Measurements from ENCODE around the gene MEGF6. TPM values are rescaled to one million over a fixed set of nuclear protein-coding genes. Genes with fewer than 3 reads are reported as not detected.

The MEGF6 gene
- polyA plus RNA-seq, 12 donors = 6.0 to 59.7 (median 11.5) TPM; not detected in 1

DNA sequence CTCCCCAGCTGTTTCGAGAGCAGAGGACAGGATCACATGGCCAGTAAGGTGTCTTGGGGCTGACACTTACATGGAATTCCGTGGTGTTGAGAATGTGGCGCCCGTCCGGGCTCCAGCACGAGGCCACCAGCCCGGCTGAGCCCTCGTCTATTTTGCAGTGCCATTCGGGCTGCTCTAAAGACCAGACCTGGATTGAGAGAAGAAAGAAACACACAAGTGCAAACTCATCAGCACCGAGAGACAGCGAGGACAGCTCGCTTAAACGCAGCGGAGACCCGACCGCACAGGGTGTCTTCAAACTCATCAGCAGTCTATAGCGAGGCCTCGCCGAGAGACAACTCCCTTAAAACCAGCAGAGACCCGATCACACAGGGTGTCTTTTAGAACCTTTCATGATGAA is 35.3 kb upstream of the MEGF6 start:
- DNase-seq = no peak

DNA sequence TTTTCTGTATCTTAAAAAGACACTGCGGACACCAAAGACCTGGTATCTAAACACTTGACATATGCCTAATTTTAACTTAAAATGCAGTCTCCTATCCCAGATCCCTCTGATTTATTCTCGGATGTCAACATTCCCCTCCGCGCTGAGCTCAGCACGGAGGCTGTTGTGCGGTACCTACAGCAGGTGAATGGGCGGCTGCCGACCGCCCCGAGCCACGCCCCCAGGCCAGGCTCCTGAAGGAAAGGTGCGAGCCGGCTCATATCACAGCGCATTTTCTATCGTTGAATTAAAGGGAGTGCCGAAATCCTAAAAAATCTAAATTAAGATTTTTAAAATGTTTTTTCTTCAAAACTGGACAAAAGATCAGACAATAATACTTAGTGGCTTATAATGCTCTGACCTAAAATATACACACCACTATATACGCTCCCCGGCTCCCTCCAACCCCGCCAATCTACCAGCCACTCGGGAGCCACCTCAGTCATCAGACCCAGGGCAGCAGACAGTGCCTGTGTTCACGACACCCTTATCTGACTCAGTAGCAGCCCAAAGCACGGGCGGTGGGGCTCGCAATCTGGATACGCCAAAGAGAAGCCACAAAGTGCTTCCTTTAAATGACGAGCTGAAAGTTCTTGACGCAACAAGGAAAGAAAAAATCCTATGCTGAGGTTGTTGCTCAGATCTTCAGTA is 34.5 kb upstream of the MEGF6 start:
- DNase-seq = no peak

DNA sequence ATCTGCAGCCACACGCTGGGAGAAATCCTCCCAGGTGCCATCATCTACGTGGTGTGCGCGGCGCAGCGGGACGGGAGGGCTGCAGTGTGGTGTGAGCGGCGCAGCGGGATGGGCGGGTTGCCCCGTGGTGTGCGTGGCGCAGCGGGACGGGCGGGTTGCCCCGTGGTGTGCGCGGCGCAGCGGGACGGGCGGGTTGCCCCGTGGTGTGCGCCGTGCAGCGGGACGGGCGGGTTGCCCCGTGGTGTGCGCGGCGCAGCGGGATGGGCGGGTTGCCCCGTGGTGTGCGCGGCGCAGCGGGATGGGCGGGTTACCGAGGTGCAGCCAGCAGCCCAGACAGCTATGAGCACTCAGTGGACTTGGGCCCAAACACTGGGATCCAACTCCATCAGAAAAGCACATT is 33.9 kb upstream of the MEGF6 start:
- DNase-seq = no peak

DNA sequence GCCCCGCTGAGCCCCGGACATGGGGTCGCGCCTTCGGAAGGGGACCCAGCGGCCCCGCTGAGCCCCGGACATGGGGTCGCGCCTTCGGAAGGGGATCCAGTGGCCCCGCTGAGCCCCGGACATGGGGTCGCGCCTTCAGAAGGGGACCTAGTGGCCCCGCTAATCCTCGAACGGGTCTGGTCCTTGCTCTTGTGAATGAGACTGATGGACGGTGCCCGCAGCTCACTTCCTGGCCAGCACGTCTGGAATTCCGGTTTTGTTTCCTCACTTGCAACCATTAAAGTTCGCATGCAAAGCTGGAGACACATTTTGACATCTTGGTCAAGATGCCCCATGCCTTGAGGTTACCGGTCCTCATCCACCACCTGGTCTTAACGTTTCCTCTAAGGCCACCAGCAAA is 33.0 kb upstream of the MEGF6 start:
- DNase-seq = no peak

DNA sequence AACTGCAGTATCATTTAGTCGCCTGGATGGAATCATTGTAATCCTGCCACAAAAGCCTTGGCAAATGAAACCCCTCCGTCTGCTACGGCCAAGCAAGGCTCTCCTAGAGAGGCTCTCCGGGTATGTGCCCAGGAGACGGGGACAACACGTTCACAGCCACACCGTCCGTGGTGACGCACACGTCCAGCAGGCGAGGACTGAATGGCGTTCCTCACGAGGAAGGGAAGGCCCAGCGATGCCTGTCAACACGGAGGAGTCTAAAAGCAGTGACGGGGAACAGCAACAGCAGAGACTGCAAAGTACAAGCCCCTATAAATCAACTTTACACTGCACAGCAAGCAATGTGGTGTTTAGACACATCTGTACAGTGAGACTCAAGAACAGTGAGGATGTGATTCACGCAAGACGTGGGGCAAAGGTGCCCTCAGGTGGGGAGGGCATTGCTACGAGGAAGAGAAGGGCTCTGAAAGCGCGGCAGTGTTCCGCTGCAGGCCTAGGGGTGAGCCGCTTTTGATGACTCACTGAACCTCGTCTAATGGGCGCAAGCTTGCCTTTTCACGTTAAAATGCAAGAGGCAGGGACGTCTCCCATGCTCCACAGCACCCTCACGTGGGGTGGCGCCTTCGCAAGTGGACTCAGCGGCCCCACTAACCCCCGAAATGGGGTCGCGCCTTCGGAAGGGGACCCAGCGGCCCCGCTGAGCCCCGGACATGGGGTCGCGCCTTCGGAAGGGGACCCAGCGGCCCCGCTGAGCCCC is 31.8 kb upstream of the MEGF6 start:
- DNase-seq = no peak

DNA sequence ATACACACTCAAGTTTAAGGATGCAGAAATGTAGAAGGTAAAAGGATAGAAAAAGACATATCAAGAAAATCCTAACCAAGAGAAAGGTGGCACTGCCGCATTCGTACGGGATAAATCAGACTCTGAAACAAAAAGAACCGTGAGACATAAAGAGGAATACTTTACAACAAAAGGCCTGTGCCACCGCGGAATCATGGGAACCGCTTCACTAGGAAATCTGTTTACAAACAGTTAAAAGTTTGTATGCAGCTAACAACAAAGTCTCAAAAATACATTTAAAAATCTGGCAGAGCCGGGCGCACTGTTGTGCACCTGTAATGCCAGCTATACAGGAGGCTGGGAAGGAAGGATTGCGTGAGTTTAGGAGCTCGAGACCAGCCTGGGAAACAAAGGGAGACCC is 30.5 kb upstream of the MEGF6 start:
- DNase-seq = no peak

DNA sequence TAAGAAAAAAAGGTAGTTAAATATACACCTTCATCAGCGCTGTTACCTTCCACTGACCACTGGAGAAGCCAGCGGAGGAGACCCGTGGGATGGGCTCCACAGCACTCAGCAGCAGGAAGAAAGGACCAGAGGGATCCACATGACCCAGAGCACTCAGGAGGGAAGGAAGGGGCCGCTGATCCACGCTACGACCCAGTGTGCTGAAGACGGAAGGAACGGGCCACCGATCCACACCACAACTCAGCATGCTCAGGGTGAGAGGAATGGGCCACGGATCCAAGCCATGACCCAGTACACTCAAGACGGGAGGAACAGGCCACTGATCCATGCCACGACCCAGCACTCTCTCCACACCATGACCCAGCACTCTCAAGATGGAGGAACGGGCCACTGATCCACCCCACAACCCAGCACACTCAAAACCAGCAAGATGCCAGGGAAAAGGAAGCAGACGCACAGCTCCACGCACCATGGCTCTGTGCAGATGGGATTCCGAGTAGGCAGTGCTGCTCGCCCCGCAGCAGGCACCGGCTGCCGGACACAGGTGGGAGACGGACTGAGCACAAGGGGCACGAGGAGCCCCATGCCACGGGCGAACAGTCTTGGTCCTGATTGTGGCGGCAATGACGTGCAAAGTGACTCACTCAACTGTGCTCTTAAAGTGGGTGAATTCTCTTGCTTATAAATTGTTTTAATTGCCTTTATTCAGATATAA is 29.9 kb upstream of the MEGF6 start:
- no peak for DNase-seq

DNA sequence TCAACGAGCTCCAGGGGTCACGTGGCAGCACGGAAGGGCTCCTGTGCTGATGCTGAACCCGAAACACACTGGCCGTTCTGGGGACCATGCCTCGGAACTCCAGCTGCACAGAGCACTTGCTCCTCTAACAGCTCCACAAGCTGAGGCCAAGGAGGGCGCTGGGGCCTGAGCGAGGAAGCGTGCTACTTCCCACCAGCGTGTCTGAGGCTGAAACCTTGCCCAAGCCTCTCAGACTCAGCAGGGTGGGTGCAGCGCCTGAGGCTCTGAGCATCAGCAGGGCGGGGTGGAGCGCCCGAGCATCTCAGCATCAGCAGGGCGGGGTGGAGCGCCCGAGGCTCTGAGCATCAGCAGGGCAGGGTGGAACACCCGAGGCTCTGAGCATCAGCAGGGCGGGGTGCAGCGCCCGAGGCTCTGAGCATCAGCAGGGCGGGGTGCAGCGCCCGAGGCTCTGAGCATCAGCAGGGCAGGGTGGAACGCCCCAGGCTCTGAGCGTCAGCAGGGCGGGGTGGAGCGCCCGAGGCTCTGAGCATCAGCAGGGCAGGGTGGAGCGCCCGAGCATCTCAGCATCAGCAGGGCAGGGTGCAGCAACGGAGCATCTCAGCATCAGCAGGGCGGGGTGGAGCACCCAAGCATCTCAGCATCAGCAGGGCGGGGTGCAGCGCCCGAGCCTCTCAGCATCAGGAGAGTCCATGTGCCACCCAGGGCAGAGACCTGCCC is 29.0 kb upstream of the MEGF6 start:
- no peak for DNase-seq

DNA sequence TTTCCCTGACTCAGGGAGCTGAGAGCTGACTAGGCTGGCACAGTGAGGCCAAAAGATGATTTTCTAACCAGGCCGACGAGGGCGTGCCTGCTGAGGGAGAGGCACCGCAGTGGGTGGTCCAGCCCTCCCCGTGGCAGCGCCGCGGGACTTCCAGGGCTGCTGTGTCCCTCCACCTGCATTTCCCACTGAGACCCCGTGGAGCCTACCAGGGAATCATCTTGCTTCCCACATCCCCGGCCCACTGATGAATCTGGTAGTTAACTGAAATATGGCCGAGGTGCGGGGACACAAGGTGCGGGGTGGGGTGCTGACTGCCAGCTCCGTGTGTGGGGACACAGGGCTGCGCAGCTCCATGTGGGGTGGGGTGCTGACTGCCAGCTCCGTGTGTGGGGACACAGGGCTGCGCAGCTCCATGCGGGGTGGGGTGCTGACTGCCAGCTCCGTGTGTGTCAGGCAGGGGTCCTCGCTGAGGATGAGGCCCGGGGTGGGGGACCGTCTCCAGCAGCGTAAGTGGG is 28.1 kb upstream of the MEGF6 start:
- DNase-seq = no peak

DNA sequence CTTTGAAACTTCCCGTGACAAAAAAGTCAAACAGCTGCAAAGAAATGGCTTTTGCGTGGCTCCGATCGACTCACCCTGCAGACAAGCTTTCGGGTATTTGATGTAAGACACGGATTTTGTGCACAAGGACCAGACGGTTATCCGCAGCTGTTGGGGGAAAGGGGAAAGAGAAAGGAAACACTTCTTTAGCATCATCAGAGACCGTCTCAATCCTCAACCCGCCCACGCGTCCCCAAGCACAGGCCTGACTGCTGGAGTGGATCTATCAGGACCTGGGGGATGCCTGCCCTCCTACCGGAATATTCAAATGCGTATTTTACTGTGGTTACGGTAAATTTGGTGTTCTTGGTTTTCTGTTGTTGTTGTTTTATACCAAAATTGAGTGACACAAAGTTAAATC is 27.4 kb upstream of the MEGF6 start:
- no peak for DNase-seq

DNA sequence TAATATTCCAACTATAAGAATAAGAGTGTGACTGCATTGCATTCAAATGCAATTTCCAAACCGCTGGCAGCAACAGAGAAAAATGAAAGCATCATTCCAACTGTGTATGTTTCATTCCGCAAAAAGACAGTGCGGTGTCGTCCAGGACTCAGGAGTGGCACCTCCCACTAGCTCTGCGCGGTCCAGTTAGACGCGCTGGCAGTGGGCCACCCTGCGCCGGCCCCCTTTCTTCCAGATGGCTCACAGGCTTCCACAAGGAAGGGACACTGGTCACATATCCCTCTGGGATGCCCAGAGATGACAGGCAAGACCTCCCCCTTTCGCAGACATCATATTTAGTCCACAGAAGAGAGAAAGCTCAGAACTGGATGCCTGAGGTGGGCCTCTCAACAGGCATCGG is 26.7 kb upstream of the MEGF6 start:
- no peak for DNase-seq

DNA sequence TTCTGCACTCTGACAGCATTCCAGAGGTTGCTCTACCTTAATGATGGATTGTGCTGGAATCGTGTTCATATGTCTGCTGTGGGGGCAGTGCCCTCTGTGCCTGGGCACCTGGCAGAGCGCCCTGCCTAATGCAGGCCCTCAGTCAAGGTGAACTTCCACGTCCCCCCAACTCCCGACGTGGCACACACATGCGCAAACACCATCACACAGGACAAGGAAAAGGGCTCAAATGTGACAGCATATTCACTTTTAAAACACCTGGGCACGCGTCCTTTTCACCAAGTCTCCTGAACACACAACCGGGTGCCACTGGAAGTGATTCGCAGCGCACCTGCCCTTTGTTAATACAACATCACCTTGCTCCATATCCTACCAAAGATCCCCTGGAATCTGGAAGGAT is 25.2 kb upstream of the MEGF6 start:
- no peak for DNase-seq

DNA sequence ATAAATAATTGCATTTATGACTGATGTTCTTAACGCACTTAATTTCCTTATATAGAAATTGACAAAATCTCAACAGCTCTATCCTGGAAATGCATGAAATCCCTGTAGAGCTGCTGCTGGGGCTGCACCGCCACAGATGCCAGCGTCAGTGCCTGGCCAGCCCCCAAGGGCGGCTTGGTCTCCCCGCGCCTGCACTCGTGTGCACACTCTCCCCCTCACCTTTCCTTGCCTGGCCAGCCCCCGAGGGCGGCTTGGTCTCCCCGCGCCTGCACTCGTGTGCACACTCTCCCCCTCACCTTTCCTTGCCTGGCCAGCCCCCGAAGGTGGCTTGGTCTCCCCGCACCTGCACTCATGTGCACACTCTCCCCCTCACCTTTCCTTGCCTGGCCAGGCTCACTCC is 24.8 kb upstream of the MEGF6 start:
- DNase-seq = no peak

DNA sequence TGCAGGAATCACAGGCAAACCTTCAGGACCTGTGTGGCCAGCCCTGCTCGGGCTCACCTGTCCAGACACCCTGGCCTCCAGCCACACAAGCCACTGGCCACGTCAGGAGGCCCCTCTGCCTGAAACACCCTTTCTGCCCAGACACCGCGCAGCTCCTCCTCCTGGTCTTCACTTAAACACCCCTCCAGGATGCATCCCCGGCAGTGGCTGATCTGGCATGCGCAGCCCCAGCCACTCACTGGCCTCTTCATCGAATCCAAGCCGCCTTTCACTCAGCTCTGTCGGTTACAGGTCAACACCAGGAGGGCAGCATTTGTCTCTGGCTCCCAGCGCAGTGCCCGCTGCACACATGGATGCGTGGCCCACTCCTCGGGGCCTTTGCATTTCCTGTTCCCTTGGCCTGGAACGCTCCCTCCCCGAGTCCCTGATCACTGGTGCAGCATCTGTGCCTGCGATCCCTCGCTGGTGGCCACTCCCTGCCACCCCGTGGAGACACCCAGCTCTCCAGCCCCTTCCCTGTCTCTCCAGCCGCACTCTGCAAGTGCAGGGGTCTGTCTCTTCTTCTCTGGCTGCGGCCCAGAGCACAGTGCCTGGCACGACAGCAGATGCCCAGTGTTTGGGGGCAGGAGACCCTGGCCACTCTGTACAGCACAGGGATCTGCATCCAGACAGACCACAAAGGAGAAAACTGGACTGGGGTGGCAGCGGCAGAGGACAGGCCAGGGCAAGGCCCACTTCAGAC is 22.9 kb upstream of the MEGF6 start:
- DNase-seq = no peak

DNA sequence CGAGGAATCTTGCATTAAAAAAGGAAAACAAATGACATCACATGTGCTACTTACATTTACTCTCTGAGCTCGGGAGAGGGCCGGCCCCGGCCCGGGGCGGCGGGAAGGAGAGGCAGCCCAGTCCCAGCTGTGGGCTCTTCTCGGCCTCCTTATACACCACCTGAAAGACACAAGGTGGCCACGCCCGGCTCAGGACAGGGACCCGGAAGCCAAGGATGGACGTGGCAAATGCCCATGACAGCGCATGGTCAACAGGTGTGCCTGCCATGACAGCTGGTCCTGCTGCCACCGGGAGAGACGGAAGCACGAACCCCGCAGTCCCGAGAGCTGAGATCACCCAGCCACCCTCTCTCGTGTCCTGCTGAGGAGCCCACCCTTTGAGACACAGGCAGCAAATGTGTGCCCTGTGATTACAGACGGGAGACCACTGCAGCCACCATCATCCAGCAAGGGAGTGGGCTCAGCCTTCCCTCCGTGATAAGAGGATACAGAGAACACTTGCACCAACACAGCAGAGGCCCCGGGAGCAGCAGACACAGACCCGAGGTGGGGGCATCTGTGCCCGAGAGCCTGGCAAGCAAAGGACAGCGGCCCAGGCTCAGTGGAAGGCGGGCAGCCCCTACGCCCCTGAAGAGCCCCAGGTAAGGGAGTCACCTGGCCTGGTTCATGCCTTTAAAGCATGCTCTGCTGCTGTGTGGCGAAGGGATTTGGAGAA is 22.2 kb upstream of the MEGF6 start:
- no peak for DNase-seq

DNA sequence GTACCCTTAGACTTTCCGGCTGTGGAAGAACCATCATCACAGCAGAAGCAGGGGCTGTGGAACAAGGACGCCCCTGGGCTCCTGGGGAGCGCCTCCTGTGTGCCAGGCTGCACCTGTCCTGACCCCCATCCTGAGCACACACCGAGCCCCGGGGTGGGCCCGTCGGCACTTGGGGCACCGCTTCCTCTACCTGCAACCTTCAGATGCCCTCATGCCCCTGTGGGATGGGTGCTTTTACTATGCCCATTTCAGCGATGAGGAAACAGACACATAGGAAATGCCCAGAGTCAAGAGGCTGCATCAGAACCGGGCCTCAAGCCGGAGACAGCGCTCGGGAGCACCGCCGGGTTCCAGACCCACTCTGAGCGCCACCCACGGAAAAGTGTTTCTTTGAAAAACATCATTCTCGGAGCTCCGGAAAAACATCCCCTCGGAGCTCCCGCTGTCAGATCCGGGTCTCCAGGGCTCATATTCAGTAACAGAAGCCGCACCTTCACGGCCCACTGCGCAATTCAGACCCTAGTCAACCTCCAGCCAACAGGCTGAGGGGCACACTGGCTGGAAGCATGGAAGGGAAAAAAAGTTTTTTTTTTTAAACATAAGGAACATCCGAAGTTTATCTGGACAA is 21.5 kb upstream of the MEGF6 start:
- no peak for DNase-seq

DNA sequence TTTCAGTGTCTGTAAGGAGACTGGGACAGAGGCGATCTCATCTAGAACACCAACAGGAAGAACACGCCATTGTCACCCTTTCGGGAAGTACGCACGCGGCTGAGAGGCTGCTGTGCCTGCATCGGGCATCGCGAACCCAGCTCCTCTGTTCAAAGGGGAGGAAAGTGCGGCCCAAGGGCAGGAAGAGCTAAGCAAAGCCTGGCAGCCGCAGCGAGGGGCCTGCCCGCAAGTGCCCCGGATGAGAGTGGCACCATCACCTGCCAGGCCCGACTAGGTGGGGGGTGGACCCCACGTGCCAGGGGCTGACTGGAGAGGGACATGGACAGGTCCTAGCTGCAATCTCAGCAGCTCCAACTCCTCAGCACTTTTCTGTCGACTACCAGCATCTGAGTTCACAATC is 21.0 kb upstream of the MEGF6 start:
- no peak for DNase-seq

DNA sequence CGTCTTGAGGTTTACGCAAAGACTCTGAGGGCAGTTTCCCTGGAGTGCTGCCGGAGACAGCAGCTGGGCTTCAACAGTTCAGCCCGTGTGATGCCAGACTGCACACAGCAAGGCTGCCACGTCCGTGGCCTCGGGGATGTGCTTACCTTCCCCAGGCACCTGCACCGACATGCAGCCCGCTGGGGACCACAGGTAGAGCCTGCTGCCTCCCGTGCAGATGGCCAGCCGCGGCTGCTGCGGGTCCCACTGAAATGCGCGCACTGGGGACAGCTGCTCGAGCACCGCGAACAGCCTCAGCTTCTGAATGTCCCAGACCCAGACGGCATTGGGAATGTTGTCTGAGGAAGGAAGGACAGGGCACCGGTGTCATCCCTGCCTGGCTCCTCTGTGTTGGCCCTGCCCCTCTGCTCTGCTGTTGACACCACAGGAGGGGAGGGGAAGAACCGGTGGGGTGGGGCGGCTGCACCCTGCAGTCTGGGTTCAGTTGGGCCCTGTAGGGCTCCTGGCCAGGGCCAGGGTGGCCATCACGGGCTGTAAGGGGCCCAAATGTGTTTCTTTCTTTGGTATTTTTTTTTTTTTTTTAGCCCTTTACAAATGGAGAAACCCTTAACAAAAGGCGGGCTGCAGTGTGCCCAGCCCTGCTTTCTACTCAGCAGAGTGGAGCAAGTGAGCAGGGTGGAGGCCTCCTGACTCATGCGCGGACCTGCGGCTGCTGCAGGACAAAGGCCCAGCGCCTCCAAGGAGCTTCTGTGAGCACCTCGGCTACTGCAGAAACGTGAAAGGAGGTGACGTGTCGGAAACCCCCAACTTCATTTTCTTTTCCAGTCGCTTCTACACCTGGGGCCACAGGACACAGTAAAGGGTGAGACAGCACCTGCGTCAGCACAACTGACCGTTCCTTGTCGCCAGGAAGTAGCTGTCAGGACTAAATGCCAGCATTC is 20.3 kb upstream of the MEGF6 start:
- no peak for DNase-seq

DNA sequence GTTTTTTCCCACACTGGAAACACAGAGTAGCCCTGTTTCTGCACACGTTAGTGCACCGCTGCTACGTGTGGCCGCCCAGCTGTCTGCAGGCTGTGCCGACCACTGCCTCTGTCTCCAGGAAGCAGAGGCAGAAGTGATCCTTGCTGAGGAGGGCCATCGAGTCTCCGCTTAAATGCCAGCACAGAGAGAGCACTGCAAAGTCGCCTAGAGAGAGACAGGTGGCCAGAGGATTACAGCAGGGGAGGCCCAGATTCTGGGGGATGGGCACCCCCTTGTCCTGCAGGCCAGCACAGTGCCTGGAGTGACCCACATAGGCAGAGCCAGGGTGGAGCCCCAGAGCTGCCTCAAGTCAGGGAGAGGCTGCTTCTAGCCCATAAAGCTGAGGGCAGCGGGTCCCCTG is 19.6 kb upstream of the MEGF6 start:
- DNase-seq = no peak

Data from muscle of arm (tissue), 12 donors.